SK-N-SH (cell line): ENCODE data around the gene AJM1.
"Not testable (repeated sequence)": the region's sequence is repeated elsewhere in the genome, so short reads cannot be mapped to it uniquely, and the experiment has no call there.

Experiments
- CTCF ChIP-seq: fragments of 200-600 bp; sonication (generic); IDR thresholded peaks from 2 replicates; pipeline ENCODE4 v1.6.1; 2017; ENCODE audit warnings: antibody characterized with exemption, mild to moderate bottlenecking, moderate library complexity
- ELF1 ChIP-seq: IDR thresholded peaks from 2 replicates; pipeline ENCODE4 v1.4.0; 2012
- JUND ChIP-seq: IDR thresholded peaks from 2 replicates; pipeline ENCODE4 v1.4.0; 2012
- MXI1 ChIP-seq: IDR thresholded peaks from 2 replicates; pipeline ENCODE4 v1.6.1; 2012; ENCODE audit warnings: mild to moderate bottlenecking, low read depth, low read length, improper control_type of control experiment
- POLR2AphosphoS5 ChIP-seq: IDR thresholded peaks from 2 replicates; pipeline ENCODE4 v1.6.1; 2012; ENCODE audit warnings: low read depth, low read length
- RAD21 ChIP-seq: IDR thresholded peaks from 2 replicates; pipeline ENCODE4 v1.6.1; 2012; ENCODE audit warnings: mild to moderate bottlenecking, low read length
- TEAD4 ChIP-seq: IDR thresholded peaks from 2 replicates; pipeline ENCODE4 v1.4.0; 2012; ENCODE audit warnings: mild to moderate bottlenecking, borderline replicate concordance; ENCODE audit not compliant: insufficient read depth
- USF1 ChIP-seq: IDR thresholded peaks from 2 replicates; pipeline ENCODE4 v1.4.0; 2012; ENCODE audit warnings: low read depth, borderline replicate concordance
- YY1 ChIP-seq: IDR thresholded peaks from 2 replicates; pipeline ENCODE4 v1.4.0; 2012; ENCODE audit warnings: low read depth, mild to moderate bottlenecking

- not testable (repeated sequence) for TF ChIP-seq POLR2AphosphoS5, CTCF, YY1, MXI1, TEAD4, ELF1, USF1, JUND, RAD21
These were observed 39.2 kb upstream of the AJM1 start for GRCh38 chr9:136803009-136803550.
